AG04449 (cell line): Measurements from ENCODE around the gene BMP7.

Experiments used
- CTCF ChIA-PET: fragments of 350-600 bp; formaldehyde crosslinking; extraction: SDS; loops from one replicate; lab custom pipeline; 2021; ENCODE audit warnings: antibody characterized with exemption; lab: Yijun Ruan, JAX
- POLR2A ChIA-PET: fragments of 400-600, 350-600 bp; formaldehyde crosslinking; extraction: SDS; loops from one replicate; lab custom pipeline; 2020; ENCODE audit warnings: antibody characterized with exemption, inconsistent platforms; lab: Yijun Ruan, JAX
- DNase-seq: peaks from one replicate; pipeline ENCODE4 v3.0.0-alpha.2; 2010; ENCODE audit warnings: low read depth, low spot score
- H3K4me3 ChIP-seq: 2 replicates; pipeline ENCODE4 v1.5.1; 2011; ENCODE audit warnings: low read depth, mild to moderate bottlenecking, control low read depth, low read length
- TF ChIP-seq, protein P1 (sequence below): IDR thresholded peaks from one replicate; pipeline ENCODE4 v1.5.1; 2011; ENCODE audit warnings: mild to moderate bottlenecking, moderate library complexity, low read length, control low read depth, inconsistent platforms; ENCODE audit not compliant: insufficient read depth; ENCODE audit errors: missing control alignments

The BMP7 gene

GRCh38 chr20:57256205-57256604, 10.2 kb downstream of the BMP7 start:
- no peak overlapping the region for H3K4me3 ChIP-seq
- ChIA-PET POLR2A (no interaction called here), CTCF (no interaction called here)
- TF ChIP-seq, protein P1, sequence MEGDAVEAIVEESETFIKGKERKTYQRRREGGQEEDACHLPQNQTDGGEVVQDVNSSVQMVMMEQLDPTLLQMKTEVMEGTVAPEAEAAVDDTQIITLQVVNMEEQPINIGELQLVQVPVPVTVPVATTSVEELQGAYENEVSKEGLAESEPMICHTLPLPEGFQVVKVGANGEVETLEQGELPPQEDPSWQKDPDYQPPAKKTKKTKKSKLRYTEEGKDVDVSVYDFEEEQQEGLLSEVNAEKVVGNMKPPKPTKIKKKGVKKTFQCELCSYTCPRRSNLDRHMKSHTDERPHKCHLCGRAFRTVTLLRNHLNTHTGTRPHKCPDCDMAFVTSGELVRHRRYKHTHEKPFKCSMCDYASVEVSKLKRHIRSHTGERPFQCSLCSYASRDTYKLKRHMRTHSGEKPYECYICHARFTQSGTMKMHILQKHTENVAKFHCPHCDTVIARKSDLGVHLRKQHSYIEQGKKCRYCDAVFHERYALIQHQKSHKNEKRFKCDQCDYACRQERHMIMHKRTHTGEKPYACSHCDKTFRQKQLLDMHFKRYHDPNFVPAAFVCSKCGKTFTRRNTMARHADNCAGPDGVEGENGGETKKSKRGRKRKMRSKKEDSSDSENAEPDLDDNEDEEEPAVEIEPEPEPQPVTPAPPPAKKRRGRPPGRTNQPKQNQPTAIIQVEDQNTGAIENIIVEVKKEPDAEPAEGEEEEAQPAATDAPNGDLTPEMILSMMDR = no peak
- DNase-seq = no peak

DNA sequence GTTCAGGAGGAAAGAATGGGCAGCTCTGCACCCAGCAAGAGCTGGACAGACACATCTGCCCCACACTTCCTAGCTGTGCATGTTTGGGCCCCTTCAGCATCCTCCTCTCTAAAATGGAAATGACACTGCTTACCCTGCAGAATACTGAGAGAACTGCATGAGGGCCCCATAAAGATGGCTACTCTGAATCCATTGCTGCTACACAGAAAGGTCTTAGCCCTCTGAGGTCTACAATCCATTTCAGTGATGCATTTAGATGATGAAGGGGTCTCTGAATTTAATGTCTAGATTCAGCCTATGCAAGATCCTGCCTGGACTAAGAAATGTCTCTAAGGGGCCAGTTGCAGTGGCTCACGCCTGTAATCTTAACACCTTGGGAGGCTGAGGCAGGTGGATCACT, 11.3 kb downstream of the BMP7 start:
- CTCF ChIA-PET = no interaction called here
- H3K4me3 ChIP-seq = no peak overlapping the region
- TF ChIP-seq, protein P1 = no peak
- POLR2A ChIA-PET = no interaction called here
- no peak for DNase-seq

- no peak for DNase-seq
- CTCF ChIA-PET = no interaction called here
- H3K4me3 ChIP-seq = no peak overlapping the region
- TF ChIP-seq, protein P1 = no peak
- POLR2A ChIA-PET = no interaction called here
Measured at GRCh38 chr20:57252559-57253162, 13.8 kb downstream of the BMP7 start.

DNA sequence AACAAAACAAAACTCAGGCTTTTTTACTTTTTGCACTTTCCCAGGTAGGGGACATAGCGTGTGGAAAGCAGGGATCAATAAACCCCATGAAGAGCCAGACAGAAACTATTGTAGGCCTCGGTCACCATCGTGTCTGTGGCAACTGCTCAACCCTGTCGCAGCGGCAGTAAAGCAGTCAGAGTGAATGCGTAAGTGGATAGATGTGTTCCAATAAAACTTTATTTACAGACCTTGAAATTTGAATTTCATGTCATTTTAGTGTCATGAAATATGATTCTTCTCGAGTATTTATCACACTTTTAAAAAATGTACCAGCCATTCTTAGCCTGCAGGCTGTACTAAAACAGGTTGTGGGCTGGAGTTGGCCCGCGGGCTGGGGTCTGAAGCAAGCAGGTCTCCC, 14.5 kb downstream of the BMP7 start:
- DNase-seq = no peak
- TF ChIP-seq, protein P1 = no peak
- no peak overlapping the region for H3K4me3 ChIP-seq
- CTCF ChIA-PET = no interaction called here
- POLR2A ChIA-PET = no interaction called here

- CTCF ChIA-PET = no interaction called here
- DNase-seq = no peak
- TF ChIP-seq, protein P1 = no peak
- POLR2A ChIA-PET = no interaction called here
- no peak overlapping the region for H3K4me3 ChIP-seq
Measured at GRCh38 chr20:57251344-57251743, 15.1 kb downstream of the BMP7 start.

DNA sequence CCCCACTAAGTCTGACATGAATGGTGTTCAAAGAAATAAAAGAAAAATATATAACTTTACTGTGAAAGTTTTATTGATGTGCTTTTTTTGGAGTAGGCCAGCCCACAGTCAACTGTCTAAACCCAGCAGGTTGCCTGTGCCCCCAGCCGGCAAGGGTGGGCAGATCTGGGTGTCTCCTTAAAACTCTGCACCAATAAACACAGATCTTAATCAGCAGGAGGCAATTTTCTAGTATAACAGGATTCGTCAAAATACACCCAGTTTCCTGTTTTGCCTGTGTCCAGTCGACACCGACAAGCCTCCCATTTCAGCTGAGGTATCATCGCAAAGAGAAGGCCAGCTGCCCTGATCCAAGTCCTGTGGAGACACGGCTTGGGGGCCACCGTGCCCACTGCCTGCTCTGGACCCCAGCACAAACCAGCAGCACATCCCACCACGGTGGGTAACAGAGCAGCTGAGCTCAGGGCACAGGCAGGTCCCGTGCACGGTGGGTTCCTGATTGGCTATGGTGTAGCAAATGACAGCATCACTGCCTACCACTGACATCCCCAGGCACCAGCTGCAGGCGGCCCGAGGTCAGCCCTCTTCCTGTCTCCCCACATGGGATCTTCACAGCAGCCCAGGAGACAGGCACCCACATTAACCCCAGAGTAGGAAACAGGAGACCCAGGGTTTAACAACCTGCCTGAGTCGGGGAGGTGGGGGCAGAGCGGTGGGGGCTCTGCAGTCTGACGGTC, 15.7 kb downstream of the BMP7 start:
- no peak for DNase-seq
- POLR2A ChIA-PET = no interaction called here
- TF ChIP-seq, protein P1 = no peak
- CTCF ChIA-PET = no interaction called here
- no peak overlapping the region for H3K4me3 ChIP-seq
